ENCODE data around the gene FSD1. TPM values are rescaled to one million over a fixed set of nuclear protein-coding genes. Genes with fewer than 3 reads are reported as not detected.

The FSD1 gene
- total RNA-seq, 4 donors from 2014 or later: not detected

GRCh38 chr19:4358709-4359626, 54.6 kb downstream of the FSD1 start:
- intact Hi-C loops (cut with DNase I; ENCODE audit: low total_unique reads) (no loop called here), in situ Hi-C loops (cut with MboI; ENCODE audit: low sequenced_read_pairs in 4 of 4) (loop anchor here in 1 of 4 donors (10.0 kb wide), 1 partner anchor 94 kb away; no protein-coding TSS in a partner anchor)
- H3K27ac ChIP-seq: no peak overlapping the region
- no peaks in the 10 kb centered on the region for H3K27me3 ChIP-seq
- DNase-seq: no peak
- H3K4me1 ChIP-seq: no peaks in the 10 kb centered on the region
- H3K4me3 ChIP-seq: no peak overlapping the region
- TF ChIP-seq CTCF (IDR thresholded peaks at IDR 0.05 in 4 of 5, conservative IDR thresholded peaks at IDR 0.05 in 1 of 5) (no peak), POLR2A (IDR thresholded peaks at IDR 0.05) (no peak)
- no peak for ATAC-seq
- peaks cover 0 to 42% of the 10 kb centered on the region in 2 donors for H3K36me3 ChIP-seq
- H3K9me3 ChIP-seq: no peaks in the 10 kb centered on the region

GRCh38 chr19:4359627-4360000, 55.2 kb downstream of the FSD1 start:
- Histone ChIP-seq H3K4me1 (no peaks in the 10 kb centered on the region), H3K9me3 (no peaks in the 10 kb centered on the region), H3K36me3 (peaks cover 0 to 48% of the 10 kb centered on the region in 2 donors), H3K27me3 (no peaks in the 10 kb centered on the region), H3K4me3 (no peak overlapping the region), H3K27ac (no peak overlapping the region)
- in situ Hi-C loops (cut with MboI; ENCODE audit: low sequenced_read_pairs in 4 of 4): loop anchor here in 1 of 4 donors (10.0 kb wide), 1 partner anchor 95 kb away; no protein-coding TSS in a partner anchor
- no peak for DNase-seq
- intact Hi-C loops (cut with DNase I; ENCODE audit: low total_unique reads): no loop called here
- ATAC-seq: no peak
- no peak for TF ChIP-seq POLR2A (IDR thresholded peaks at IDR 0.05)

GRCh38 chr19:4360081-4360569, 55.7 kb downstream of the FSD1 start:
- H3K9me3 ChIP-seq: no peaks in the 10 kb centered on the region
- ATAC-seq (no peak), DNase-seq (no peak)
- H3K36me3 ChIP-seq: peaks cover 0 to 51% of the 10 kb centered on the region in 2 donors
- no peaks in the 10 kb centered on the region for H3K4me1 ChIP-seq
- TF ChIP-seq POLR2A (IDR thresholded peaks at IDR 0.05) (no peak), CTCF (IDR thresholded peaks at IDR 0.05 in 4 of 5, conservative IDR thresholded peaks at IDR 0.05 in 1 of 5) (no peak)
- H3K4me3 ChIP-seq: no peak overlapping the region
- no peak overlapping the region for H3K27ac ChIP-seq
- intact Hi-C loops (cut with DNase I; ENCODE audit: low total_unique reads): no loop called here
- in situ Hi-C loops (cut with MboI; ENCODE audit: low sequenced_read_pairs in 4 of 4): no loop called here
- no peaks in the 10 kb centered on the region for H3K27me3 ChIP-seq

- ATAC-seq: no peak
These were observed 56.3 kb downstream of the FSD1 start for GRCh38 chr19:4360641-4361151.

More at GRCh38 chr19:4360641-4361151, 56.3 kb downstream of the FSD1 start:
- intact Hi-C loops (cut with DNase I; ENCODE audit: low total_unique reads): no loop called here
- DNase-seq: no peak
- Histone ChIP-seq H3K27ac (no peak overlapping the region), H3K27me3 (no peaks in the 10 kb centered on the region), H3K9me3 (no peaks in the 10 kb centered on the region), H3K36me3 (peaks cover 0 to 56% of the 10 kb centered on the region in 2 donors), H3K4me3 (no peak overlapping the region), H3K4me1 (no peaks in the 10 kb centered on the region)
- in situ Hi-C loops (cut with MboI; ENCODE audit: low sequenced_read_pairs in 4 of 4): no loop called here
- TF ChIP-seq CTCF (IDR thresholded peaks at IDR 0.05 in 4 of 5, conservative IDR thresholded peaks at IDR 0.05 in 1 of 5): no peak
- TF ChIP-seq POLR2A (IDR thresholded peaks at IDR 0.05): no peak
